ENCODE results near the gene FAM174A.

Gene FAM174A

DNA sequence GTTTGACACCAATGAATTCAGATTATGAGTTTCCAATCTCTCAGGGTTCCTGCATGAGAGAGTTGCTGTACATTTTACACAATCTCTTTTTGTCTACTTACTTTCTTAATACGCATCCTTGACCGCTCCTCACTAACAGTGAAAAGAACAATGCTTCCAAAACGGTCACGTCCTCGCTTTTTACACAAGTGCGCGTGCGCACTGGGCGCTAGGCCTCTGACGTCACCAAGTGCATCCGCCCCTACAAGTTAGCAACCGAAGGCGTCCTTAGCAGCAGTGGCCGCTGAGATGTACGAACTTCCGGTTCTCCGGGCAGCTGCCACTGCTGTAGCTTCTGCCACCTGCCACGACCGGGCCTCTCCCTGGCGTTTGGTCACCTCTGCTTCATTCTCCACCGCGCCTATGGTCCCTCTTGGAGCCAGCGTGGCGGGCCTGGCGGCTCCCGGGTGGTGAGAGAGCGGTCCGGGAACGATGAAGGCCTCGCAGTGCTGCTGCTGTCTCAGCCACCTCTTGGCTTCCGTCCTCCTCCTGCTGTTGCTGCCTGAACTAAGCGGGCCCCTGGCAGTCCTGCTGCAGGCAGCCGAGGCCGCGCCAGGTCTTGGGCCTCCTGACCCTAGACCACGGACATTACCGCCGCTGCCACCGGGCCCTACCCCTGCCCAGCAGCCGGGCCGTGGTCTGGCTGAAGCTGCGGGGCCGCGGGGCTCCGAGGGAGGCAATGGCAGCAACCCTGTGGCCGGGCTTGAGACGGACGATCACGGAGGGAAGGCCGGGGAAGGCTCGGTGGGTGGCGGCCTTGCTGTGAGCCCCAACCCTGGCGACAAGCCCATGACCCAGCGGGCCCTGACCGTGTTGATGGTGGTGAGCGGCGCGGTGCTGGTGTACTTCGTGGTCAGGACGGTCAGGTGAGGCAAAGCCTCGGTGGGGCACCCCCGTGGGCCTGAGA, at the start of gene FAM174A:
Gene FAM174A (plus strand): TSS at position 315 of the 946 bp plus-strand sequence. CDS start 157 bp downstream, at position 472.
- DNase-seq (ENCODE audit: low read depth) = peak; percentile 90
- H3K4me3 ChIP-seq (ENCODE audit: low read depth, low read length) = peak within 1 kb of the TSS; percentile 71
- TF ChIP-seq CTCF (IDR thresholded peaks at IDR 0.05; ENCODE audit: control insufficient read depth, extremely low read depth, insufficient read depth) = no peak

GRCh38 chr5:100493996-100494395, 41.2 kb upstream of the FAM174A start:
- no peak overlapping the region for H3K4me3 ChIP-seq (ENCODE audit: low read depth, low read length)
- no peak for TF ChIP-seq CTCF (IDR thresholded peaks at IDR 0.05; ENCODE audit: control insufficient read depth, extremely low read depth, insufficient read depth)

DNA sequence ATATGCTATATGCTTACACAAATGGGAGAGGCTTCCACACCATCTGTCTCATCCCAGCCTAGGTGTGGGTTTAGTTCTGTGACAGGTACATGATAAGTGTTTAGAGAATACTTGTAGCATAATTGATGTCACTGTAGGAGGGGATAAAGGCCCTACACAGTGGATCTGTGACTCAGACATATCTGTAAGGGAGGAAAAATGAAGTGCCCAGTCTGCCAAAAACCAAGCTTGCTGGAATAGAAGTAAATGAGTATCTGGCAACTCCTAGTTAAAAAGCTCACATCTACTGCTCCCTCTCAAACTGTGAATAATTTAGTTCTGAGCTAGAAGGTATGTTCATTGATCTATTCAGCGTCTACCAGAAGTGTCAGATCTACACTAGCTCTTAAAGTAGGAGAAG, 38.9 kb upstream of the FAM174A start:
- no peak for TF ChIP-seq CTCF (IDR thresholded peaks at IDR 0.05; ENCODE audit: control insufficient read depth, extremely low read depth, insufficient read depth)
- H3K4me3 ChIP-seq (ENCODE audit: low read depth, low read length) = no peak overlapping the region
- no peak for DNase-seq (ENCODE audit: low read depth)

More at GRCh38 chr5:100493996-100494395, 41.2 kb upstream of the FAM174A start:
- no peak for DNase-seq (ENCODE audit: low read depth)

DNA sequence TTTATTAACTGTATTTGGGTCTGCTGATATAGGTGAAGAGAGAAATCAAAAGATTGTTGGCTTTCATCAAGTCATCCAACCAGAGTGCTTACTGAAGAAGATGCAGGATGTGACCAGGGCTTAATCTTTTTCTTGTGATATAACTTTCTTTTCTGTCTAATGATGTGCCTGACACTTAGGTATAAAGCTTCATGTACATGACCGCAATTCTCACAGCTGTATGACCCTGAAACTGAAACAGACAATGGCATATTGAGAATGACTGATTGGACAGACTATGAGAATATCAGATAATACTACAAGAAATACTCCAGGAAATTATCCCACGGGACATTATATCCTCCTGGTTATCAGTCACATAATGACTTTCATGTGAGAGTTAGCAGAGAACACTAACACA, 32.5 kb upstream of the FAM174A start:
- no peak for TF ChIP-seq CTCF (IDR thresholded peaks at IDR 0.05; ENCODE audit: control insufficient read depth, extremely low read depth, insufficient read depth)
- no peak overlapping the region for H3K4me3 ChIP-seq (ENCODE audit: low read depth, low read length)
- DNase-seq (ENCODE audit: low read depth) = no peak

- TF ChIP-seq CTCF (IDR thresholded peaks at IDR 0.05; ENCODE audit: control insufficient read depth, extremely low read depth, insufficient read depth) = no peak
- no peak overlapping the region for H3K4me3 ChIP-seq (ENCODE audit: low read depth, low read length)
- peak; percentile 38 for DNase-seq (ENCODE audit: low read depth)
These were observed 29.0 kb upstream of the FAM174A start for GRCh38 chr5:100505984-100506670.

DNA sequence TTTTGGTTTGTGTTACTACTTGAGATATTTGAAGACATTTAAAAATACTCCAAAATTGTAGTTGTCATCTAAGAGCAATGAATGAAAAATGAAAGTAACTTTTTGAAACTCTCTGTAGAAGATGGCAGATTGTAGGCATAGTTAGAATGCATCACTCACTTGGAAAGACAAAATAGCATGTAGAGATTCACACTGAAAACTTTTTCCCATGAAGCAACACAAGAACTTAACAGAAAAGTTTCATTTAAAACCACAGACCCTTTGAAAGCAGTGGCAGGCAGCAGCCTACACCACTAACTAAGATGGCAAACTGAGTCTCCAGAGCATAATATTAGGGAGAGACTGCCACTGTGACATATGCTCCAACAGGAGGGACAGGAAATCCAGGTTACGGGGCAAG, 18.9 kb upstream of the FAM174A start:
- no peak overlapping the region for H3K4me3 ChIP-seq (ENCODE audit: low read depth, low read length)
- no peak for DNase-seq (ENCODE audit: low read depth)
- TF ChIP-seq CTCF (IDR thresholded peaks at IDR 0.05; ENCODE audit: control insufficient read depth, extremely low read depth, insufficient read depth) = no peak
